DND-41 (cell line): Measurements from ENCODE around the gene NSUN5.

Experiments used
- ATAC-seq: fragments of 200-7000 bp; cut with Tn5 transposase; 3 replicates; pipeline ENCODE4 v1.9.1; 2021; ENCODE audit warnings: low read depth; ENCODE audit not compliant: insufficient read depth
- DNase-seq: peaks from one replicate; pipeline ENCODE4 v3.0.0-alpha.2; 2020
- H2AFZ ChIP-seq: 2 replicates; pipeline ENCODE4 v1.6.0; 2012; ENCODE audit warnings: low read depth, low read length
- H3K27ac ChIP-seq: 2 replicates; pipeline ENCODE4 v1.5.1; 2012; ENCODE audit warnings: low read length, inconsistent platforms
- H3K27me3 ChIP-seq: fragments of 200-600 bp; sonication (generic); 2 replicates; pipeline ENCODE4 v1.6.0; 2012; ENCODE audit warnings: low read length, mild to moderate bottlenecking, inconsistent platforms; ENCODE audit not compliant: insufficient read depth, poor library complexity
- H3K36me3 ChIP-seq: 2 replicates; pipeline ENCODE4 v1.5.1; 2012; ENCODE audit warnings: low read length, inconsistent platforms; ENCODE audit not compliant: insufficient read depth
- H3K4me1 ChIP-seq: 2 replicates; pipeline ENCODE4 v1.5.1; 2012; ENCODE audit warnings: mild to moderate bottlenecking, low read length; ENCODE audit not compliant: insufficient read depth
- H3K4me2 ChIP-seq: 2 replicates; pipeline ENCODE4 v1.6.0; 2012; ENCODE audit warnings: mild to moderate bottlenecking, moderate library complexity, low read length, inconsistent platforms; ENCODE audit not compliant: insufficient read depth
- H3K4me3 ChIP-seq, 2 experiments: fragments of 200-600 bp in 1 of 2; shearing (Covaris generic) in 1 of 2; 2 replicates each; pipeline ENCODE4 v1.5.1; 2012 to 2016; ENCODE audit warnings: inconsistent platforms in 2 of 2, low read length in 2 of 2, mild to moderate bottlenecking in 2 of 2, low read depth in 1 of 2, moderate library complexity in 1 of 2
- H3K79me2 ChIP-seq: 2 replicates; pipeline ENCODE4 v1.6.0; 2012; ENCODE audit warnings: low read length, inconsistent platforms; ENCODE audit not compliant: insufficient read depth
- H3K9ac ChIP-seq: 2 replicates; pipeline ENCODE4 v1.6.0; 2012; ENCODE audit warnings: low read depth, mild to moderate bottlenecking, inconsistent platforms, low read length, moderate library complexity
- H3K9me3 ChIP-seq: 2 replicates; pipeline ENCODE4 v1.5.1; 2012; ENCODE audit warnings: low read length, moderate library complexity, mild to moderate bottlenecking, inconsistent platforms; ENCODE audit not compliant: insufficient read depth, severe bottlenecking
- H4K20me1 ChIP-seq: 2 replicates; pipeline ENCODE4 v1.6.0; 2012; ENCODE audit warnings: low read length; ENCODE audit not compliant: insufficient read depth
- EZH2 ChIP-seq: IDR thresholded peaks from 3 replicates; pipeline ENCODE4 v1.6.1; 2012; ENCODE audit warnings: borderline replicate concordance, low read depth, mild to moderate bottlenecking, moderate library complexity, low read length, inconsistent platforms; ENCODE audit not compliant: severe bottlenecking
- TF ChIP-seq, protein P1 (sequence below): IDR thresholded peaks from 2 replicates; pipeline ENCODE4 v1.5.1; 2012; ENCODE audit warnings: borderline replicate concordance, low read length, moderate library complexity, mild to moderate bottlenecking; ENCODE audit not compliant: poor library complexity, severe bottlenecking; ENCODE audit errors: extremely low read depth

Gene NSUN5

GRCh38 chr7:73343671-73344380, 35.2 kb upstream of the NSUN5 start:
- no peak overlapping the region for H3K4me3 ChIP-seq
- no peaks in the 10 kb centered on the region for H3K79me2 ChIP-seq
- H3K4me1 ChIP-seq = no peaks in the 10 kb centered on the region
- DNase-seq (no peak), ATAC-seq (no peak)
- H3K4me2 ChIP-seq = no peak overlapping the region
- H4K20me1 ChIP-seq = no peaks in the 10 kb centered on the region
- H3K9ac ChIP-seq = no peak overlapping the region
- no peak for TF ChIP-seq EZH2
- TF ChIP-seq, protein P1, sequence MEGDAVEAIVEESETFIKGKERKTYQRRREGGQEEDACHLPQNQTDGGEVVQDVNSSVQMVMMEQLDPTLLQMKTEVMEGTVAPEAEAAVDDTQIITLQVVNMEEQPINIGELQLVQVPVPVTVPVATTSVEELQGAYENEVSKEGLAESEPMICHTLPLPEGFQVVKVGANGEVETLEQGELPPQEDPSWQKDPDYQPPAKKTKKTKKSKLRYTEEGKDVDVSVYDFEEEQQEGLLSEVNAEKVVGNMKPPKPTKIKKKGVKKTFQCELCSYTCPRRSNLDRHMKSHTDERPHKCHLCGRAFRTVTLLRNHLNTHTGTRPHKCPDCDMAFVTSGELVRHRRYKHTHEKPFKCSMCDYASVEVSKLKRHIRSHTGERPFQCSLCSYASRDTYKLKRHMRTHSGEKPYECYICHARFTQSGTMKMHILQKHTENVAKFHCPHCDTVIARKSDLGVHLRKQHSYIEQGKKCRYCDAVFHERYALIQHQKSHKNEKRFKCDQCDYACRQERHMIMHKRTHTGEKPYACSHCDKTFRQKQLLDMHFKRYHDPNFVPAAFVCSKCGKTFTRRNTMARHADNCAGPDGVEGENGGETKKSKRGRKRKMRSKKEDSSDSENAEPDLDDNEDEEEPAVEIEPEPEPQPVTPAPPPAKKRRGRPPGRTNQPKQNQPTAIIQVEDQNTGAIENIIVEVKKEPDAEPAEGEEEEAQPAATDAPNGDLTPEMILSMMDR = no peak
- H3K27me3 ChIP-seq = no peaks in the 10 kb centered on the region
- H3K27ac ChIP-seq = no peak overlapping the region
- H2AFZ ChIP-seq = no peak overlapping the region
- H3K9me3 ChIP-seq = no peaks in the 10 kb centered on the region
- no peaks in the 10 kb centered on the region for H3K36me3 ChIP-seq

DNA sequence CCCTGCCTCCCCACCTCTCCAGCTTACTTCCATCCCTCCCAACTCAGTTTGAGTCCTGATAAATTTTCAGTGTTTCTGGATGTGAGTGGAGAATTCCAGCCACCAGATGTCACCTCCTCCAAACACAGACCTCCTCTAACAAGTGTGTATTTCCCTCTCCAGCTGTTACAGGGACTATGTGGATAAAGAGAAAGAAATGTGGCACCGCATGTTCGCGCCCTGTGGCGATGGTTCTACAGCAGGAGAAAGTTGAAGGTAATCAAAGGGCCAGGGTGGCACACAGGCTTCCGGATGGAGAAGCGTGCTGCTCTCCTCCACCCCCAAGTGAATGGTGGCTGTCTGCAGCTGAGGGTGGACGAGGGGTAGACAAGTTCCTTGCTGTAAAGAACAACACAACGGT, 34.0 kb upstream of the NSUN5 start:
- Histone ChIP-seq H3K4me3 (no peak overlapping the region), H2AFZ (no peak overlapping the region), H3K4me1 (no peaks in the 10 kb centered on the region), H3K9ac (no peak overlapping the region), H3K27me3 (no peaks in the 10 kb centered on the region), H3K4me2 (no peak overlapping the region), H4K20me1 (no peaks in the 10 kb centered on the region), H3K9me3 (no peaks in the 10 kb centered on the region), H3K27ac (no peak overlapping the region), H3K36me3 (no peaks in the 10 kb centered on the region), H3K79me2 (no peaks in the 10 kb centered on the region)
- TF ChIP-seq, protein P1 = peak; percentile 4
- no peak for TF ChIP-seq EZH2
- DNase-seq = no peak
- no peak for ATAC-seq

DNA sequence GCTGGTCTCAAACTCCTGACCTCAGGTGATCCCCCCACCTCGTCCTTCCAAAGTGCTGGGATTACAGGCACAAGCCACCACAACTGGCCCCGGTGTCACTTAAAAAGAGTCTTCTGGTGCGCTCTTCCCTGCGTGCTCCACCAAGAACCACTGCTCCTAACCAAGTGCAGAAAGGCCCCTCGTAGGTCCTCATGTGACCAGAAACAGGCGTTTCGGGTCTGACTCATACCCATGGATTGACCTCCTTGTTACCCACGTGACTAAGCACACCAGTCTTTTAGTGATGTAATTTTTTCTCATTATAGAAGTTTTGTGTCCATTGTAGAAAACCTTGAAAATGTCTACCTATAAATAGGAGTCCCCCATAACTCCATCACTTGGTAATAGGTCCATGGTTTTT, 33.3 kb upstream of the NSUN5 start:
- Histone ChIP-seq H2AFZ (no peak overlapping the region), H3K4me2 (no peak overlapping the region), H3K79me2 (no peaks in the 10 kb centered on the region), H3K27ac (no peak overlapping the region), H3K4me1 (no peaks in the 10 kb centered on the region), H3K27me3 (no peaks in the 10 kb centered on the region), H3K4me3 (no peak overlapping the region), H3K9ac (no peak overlapping the region), H4K20me1 (no peaks in the 10 kb centered on the region), H3K36me3 (no peaks in the 10 kb centered on the region), H3K9me3 (no peaks in the 10 kb centered on the region)
- ATAC-seq (no peak), DNase-seq (no peak)
- no peak for TF ChIP-seq EZH2
- TF ChIP-seq, protein P1 = no peak
